ENCODE results near the gene DOCK3.

GRCh38 chr3:51283421-51283820, 608.7 kb downstream of the DOCK3 start:
- TF ChIP-seq, protein P1, sequence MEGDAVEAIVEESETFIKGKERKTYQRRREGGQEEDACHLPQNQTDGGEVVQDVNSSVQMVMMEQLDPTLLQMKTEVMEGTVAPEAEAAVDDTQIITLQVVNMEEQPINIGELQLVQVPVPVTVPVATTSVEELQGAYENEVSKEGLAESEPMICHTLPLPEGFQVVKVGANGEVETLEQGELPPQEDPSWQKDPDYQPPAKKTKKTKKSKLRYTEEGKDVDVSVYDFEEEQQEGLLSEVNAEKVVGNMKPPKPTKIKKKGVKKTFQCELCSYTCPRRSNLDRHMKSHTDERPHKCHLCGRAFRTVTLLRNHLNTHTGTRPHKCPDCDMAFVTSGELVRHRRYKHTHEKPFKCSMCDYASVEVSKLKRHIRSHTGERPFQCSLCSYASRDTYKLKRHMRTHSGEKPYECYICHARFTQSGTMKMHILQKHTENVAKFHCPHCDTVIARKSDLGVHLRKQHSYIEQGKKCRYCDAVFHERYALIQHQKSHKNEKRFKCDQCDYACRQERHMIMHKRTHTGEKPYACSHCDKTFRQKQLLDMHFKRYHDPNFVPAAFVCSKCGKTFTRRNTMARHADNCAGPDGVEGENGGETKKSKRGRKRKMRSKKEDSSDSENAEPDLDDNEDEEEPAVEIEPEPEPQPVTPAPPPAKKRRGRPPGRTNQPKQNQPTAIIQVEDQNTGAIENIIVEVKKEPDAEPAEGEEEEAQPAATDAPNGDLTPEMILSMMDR (IDR thresholded peaks at IDR 0.05): no peak
- TF ChIP-seq POLR2A (IDR thresholded peaks at IDR 0.05): no peak
